Right atrium auricular region (tissue), 2 donors: Measurements from ENCODE around the gene SEC63. TPM values are rescaled to one million over a fixed set of nuclear protein-coding genes. Genes with fewer than 3 reads are reported as not detected.
A peak's percentile ranks its signal among the peaks of the same experiment; 100 is the strongest.
"Not testable (repeated sequence)": the region's sequence is repeated elsewhere in the genome, so short reads cannot be mapped to it uniquely, and the experiment has no call there.

Source experiments
- DNase-seq: peaks from one replicate; pipeline ENCODE4 v3.0.0-alpha.2; 2019; ENCODE audit warnings: low spot score
- H3K27ac ChIP-seq, 2 donors: fragments of 200-600 bp; sonication (generic); 1 replicate in 1 of 2; 2 replicates in 1 of 2; pipeline ENCODE4 v1.5.1; 2016 to 2019
- H3K27me3 ChIP-seq, 2 donors: fragments of 200-600 bp; sonication (generic); one replicate each; pipeline versions ENCODE4 v1.5.1 to v1.6.0; 2017 to 2019
- H3K36me3 ChIP-seq: fragments of 200-600 bp; sonication (generic); one replicate; pipeline ENCODE4 v1.5.1; 2016
- H3K4me1 ChIP-seq, 2 donors: fragments of 200-600 bp; sonication (generic); one replicate each; pipeline versions ENCODE4 v1.5.1 to v1.6.0; 2017 to 2019
- H3K4me3 ChIP-seq, 2 donors: fragments of 200-600 bp; sonication (generic); 1 replicate in 1 of 2; 2 replicates in 1 of 2; pipeline ENCODE4 v1.5.1; 2017 to 2019; ENCODE audit warnings: mild to moderate bottlenecking in 1 of 2, moderate library complexity in 1 of 2
- H3K9me3 ChIP-seq, 2 donors: fragments of 200-600 bp; sonication (generic); one replicate each; pipeline ENCODE4 v1.5.1; 2019
- CTCF ChIP-seq, 2 donors: fragments of 200-600 bp; sonication (generic); IDR thresholded peaks; one replicate each; pipeline ENCODE4 v1.5.1; 2019; ENCODE audit warnings: antibody characterized with exemption in 2 of 2
- total RNA-seq, 2 donors: library from RNA; depleted of rRNA; stranded (reverse); fragments of >200 nt; gene quantifications; one replicate each; pipeline ENCODE4 v1.1.0, GENCODE V29; 2016

SEC63 gene
- total RNA-seq, 2 donors from 2014 or later, result 14.5 to 18.9 TPM

- TF ChIP-seq CTCF (IDR thresholded peaks at IDR 0.05), result no peak
- peaks cover 0 to 36% of the 10 kb centered on the region in 2 donors for H3K4me1 ChIP-seq
- H3K4me3 ChIP-seq, result peak overlapping the region; percentile 87 to 93
- no peak for DNase-seq
- no peaks in the 10 kb centered on the region for H3K27me3 ChIP-seq
- peak overlapping the region; percentile 91 for H3K27ac ChIP-seq
- H3K36me3 ChIP-seq, result no peaks in the 10 kb centered on the region
- no peaks in the 10 kb centered on the region for H3K9me3 ChIP-seq
Observed at GRCh38 chr6:107956586-107957307, 1.3 kb downstream of the SEC63 start.

- Histone ChIP-seq H3K4me3 (peak overlapping the region; percentile 87 to 93), H3K4me1 (peaks cover 0 to 36% of the 10 kb centered on the region in 2 donors), H3K27me3 (no peaks in the 10 kb centered on the region), H3K36me3 (no peaks in the 10 kb centered on the region), H3K9me3 (no peaks in the 10 kb centered on the region), H3K27ac (peak overlapping the region in 1 of 2 donors; percentile 91)
- DNase-seq, result no peak
- no peak for TF ChIP-seq CTCF (IDR thresholded peaks at IDR 0.05)
Observed at GRCh38 chr6:107956181-107956580, 1.8 kb downstream of the SEC63 start.

- H3K27ac ChIP-seq, H3K36me3 ChIP-seq, H3K9me3 ChIP-seq, H3K27me3 ChIP-seq, DNase-seq, H3K4me3 ChIP-seq: not testable (repeated sequence)
- peaks cover 0 to 36% of the 10 kb centered on the region in 2 donors for H3K4me1 ChIP-seq
Observed at GRCh38 chr6:107953858-107954414, 4.1 kb downstream of the SEC63 start.

DNA sequence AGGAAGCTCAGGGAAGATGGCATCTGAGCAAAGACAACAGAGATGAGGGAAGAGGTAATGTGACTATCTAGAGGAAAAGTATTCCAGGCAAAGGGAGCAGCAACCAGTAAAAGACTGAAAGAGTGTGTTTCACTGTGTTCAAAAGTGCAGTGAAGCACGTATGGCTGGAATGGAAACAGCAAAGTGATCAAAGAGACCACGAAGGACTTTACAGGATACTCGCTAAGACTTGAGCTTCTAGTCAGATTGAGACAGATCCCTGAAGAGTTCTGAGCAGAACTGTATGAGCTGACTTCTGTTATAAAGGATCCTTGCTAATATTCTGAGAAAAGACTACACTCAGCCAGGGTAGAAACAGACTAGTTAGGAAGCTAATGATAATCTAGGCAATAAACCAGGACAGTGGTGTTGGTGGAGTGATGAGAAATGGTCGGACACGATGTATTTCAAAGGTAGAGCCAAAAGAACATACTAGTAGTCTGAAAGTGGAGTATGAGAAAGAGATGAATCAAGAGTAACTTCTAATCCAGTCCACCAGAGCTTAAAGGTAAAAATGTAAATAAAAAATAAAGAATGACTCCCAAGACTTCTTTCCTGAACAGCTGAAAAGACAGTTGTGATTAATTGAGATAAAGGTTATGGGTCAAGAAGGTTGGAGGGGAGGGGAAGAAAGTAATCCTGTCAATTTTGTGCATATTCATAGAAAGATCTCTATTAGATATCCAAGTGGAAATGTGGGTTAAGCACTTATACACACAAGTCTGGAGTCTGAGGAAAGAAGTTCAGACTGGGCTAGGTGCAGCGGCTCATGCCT is 14.2 kb downstream of the SEC63 start:
- no peak for TF ChIP-seq CTCF (IDR thresholded peaks at IDR 0.05)
- peaks cover 0 to 25% of the 10 kb centered on the region in 2 donors for H3K4me1 ChIP-seq

GRCh38 chr6:107942142-107942541 is 15.9 kb downstream of the SEC63 start:
- TF ChIP-seq CTCF (IDR thresholded peaks at IDR 0.05), result no peak
- Histone ChIP-seq H3K27ac (no peak overlapping the region), H3K4me3 (no peak overlapping the region), H3K9me3 (no peaks in the 10 kb centered on the region), H3K4me1 (peaks cover 0 to 25% of the 10 kb centered on the region in 2 donors), H3K36me3 (no peaks in the 10 kb centered on the region), H3K27me3 (no peaks in the 10 kb centered on the region)
- DNase-seq, result no peak

More for the DNA sequence above, 14.2 kb downstream of the SEC63 start:
- H3K36me3 ChIP-seq, result no peaks in the 10 kb centered on the region
- no peak overlapping the region for H3K4me3 ChIP-seq
- H3K27ac ChIP-seq, result no peak overlapping the region
- no peak for DNase-seq
- no peaks in the 10 kb centered on the region for H3K27me3 ChIP-seq
- H3K9me3 ChIP-seq, result no peaks in the 10 kb centered on the region

DNA sequence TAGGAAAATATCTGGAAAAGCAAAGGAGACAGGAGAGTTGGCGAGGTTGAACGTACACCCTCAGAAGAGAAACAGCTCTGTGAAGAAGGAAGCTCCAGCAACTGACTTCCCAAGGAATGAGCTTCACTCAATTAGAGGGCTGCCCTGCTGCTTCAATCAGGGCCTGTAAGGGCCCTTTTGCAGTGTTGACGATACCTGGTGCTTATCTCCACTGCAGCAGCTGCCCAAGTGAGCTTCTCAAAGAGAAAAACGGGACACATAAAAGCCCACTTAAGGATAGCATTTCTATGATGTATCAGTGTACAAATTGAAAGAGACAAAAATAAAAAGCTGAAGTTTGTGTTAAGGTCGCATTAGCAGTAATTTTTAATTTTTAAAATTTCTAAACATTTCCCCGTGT is 16.4 kb downstream of the SEC63 start:
- Histone ChIP-seq H3K27ac (no peak overlapping the region), H3K9me3 (no peaks in the 10 kb centered on the region), H3K36me3 (no peaks in the 10 kb centered on the region), H3K4me3 (no peak overlapping the region), H3K27me3 (no peaks in the 10 kb centered on the region), H3K4me1 (peaks cover 0 to 25% of the 10 kb centered on the region in 2 donors)
- TF ChIP-seq CTCF (IDR thresholded peaks at IDR 0.05), result no peak
- no peak for DNase-seq
